Measurements from ENCODE around the gene NRSN1.

- TF ChIP-seq POLR2A (IDR thresholded peaks at IDR 0.05): no peak
- TF ChIP-seq CTCF (IDR thresholded peaks at IDR 0.05): no peak
- TF ChIP-seq POLR2AphosphoS5 (IDR thresholded peaks at IDR 0.05): no peak
- TF ChIP-seq EP300 (IDR thresholded peaks at IDR 0.05): no peak
Observed at GRCh38 chr6:24191346-24191745, 65.3 kb downstream of the NRSN1 start.

All from sigmoid colon (tissue), 4 donors.